Activated CD4-positive, alpha-beta T cell treated with anti-CD3 and anti-CD28 coated beads for 48 hours (primary cell): ENCODE measurements around the gene SHISA8.

Source experiments
- DNase-seq: peaks from one replicate; pipeline ENCODE4 v3.0.0-alpha.2; 2020

The SHISA8 gene

GRCh38 chr22:41933411-41934177, 18.7 kb upstream of the SHISA8 start:
- no peak for DNase-seq

DNA sequence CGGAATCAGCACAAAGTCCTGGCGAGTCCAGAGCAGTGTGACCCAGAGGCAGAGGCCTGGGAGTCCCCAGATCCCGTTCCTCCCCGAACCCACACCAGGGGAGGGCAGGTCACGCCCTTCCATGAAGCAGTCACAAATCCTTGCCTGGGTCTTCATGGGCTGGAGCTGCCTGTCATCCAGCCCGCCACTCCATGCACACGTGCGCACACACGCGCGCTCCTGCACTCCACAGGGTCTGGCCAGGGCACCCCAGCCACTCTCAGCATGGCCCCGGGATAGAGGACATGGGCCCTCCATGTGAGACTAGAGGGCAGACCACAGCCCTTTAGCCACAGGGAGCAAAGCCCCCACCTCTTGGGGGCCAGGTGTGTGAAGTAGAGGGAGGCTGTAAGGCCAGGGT, 17.5 kb upstream of the SHISA8 start:
- DNase-seq: no peak

GRCh38 chr22:41931701-41932269, 16.9 kb upstream of the SHISA8 start:
- DNase-seq: no peak

- no peak for DNase-seq
Measured at GRCh38 chr22:41929418-41929810, 14.5 kb upstream of the SHISA8 start.

DNA sequence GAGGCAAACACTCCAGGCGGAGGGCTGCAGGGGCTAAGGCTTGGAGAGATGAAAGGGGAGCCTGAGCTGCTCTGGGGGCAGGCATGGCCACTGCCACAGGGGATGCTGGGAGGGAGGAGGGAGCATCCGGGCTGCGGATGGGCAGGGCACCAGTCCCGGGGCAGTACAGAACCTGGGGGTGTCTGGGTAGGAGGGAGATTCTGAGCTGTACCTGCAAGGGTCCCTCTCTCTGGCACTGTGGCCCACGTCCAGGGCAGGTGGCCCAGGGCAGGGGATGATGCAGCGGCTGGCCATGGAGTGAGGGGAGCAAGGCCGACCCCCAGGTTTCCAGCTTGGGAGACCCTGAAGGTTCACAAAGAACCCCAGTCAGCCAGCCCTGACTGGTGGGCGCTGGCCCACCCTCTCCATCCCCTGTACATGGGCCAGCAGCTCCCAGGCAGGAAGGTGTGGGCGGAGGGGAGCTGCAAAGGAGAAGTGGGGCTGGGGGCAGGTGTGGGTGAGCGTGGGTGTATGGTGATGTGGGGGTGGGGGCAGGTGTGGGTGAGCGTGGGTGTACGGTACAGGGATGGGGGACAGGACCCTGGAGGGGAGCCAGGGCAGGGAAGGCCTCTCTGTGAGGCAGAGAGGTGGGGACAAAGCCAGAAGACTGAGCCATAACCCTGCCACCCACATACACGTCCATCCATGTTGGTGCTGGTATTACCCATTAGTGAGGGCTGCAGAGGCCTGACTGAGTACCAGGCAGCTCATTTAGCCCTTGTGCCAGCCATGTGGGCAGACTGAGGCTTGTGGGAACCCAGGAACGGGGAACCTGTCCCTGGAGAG, 13.9 kb upstream of the SHISA8 start:
- no peak for DNase-seq

DNA sequence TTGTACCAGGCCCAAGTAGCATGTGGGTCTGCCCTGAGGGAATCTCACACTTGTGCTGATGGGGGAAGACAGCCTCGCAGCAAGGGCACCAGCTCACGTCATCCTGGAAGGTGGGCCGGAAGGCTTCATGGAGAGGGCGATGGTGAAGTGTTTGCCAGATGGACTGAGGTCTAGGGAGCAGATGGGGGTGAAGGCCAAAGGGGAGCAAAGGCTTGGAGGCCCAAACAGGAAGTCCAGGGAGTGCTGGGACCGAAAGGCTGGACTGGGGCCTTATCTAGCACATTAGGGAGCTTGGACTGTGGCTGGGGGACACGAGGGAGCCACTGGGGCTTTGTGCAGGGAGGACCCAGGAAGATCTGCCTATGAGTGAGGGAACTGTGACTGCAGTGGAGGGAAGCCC, 12.9 kb upstream of the SHISA8 start:
- DNase-seq: no peak

DNA sequence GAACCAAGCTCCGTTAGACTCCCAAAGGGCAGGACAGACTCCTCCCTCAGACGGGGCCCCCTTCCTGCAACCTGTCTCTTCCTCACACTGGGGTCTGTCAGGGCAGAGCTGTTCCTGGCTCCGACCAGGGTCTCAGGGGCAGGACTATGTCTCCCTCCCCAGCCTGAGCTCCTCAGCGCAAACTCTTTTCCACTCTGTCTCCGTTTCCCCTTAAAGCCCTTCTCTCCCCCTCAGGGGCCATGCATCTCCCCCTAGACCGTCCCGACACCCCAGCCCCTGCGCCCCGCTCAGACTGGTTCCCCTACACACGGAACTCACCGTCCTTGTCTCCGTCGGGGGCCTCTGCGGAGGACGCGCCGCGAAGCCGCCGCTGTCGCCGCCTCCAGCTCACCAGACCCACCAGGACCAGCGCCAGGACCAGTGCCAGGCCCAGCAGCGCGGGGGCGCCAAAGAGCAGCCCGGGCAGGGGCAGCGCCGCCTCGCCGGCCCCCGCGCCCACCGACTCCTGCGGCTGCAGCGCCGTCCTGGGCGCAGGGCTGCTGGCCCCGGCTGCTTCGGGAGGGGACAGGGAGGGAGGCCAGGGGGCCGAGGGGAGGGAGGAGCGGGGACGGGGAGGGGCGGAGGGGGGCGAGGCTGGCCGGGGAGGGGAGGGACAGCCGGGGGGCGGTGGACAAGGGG, 11.0 kb upstream of the SHISA8 start:
- DNase-seq: peak; percentile 85

DNA sequence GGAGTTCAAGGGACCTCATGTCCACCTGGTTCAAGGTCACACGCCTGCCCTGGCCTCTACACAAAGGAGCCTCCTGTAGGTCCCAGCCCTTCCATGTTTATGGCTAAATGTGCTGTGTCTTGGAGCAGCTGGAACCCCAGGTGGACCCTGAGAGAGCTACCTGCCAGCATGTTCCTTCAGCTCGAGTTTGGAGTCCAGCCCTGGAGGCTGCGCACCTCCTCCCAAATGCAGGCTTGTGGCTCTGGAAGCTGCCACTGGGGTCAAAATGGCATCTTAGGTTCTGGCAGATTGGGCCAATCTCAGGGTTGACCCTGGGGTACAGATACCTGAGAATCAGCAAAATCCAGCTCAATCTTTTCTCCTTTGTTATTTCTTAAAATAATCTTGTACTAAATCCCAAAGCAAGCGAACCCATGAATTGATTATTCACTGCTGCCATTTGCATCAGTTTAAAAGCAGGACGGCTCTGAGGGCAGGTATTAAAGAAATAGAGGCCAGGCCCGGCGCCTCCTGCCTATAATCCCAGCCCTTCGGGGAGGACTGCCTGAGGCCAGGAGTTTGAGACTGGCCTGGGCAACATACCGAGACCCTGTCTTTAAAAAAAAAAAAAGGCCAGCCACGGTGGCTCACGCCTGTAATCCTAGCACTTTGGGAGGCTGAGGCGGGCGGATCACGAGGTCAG, 8.9 kb upstream of the SHISA8 start:
- no peak for DNase-seq

DNA sequence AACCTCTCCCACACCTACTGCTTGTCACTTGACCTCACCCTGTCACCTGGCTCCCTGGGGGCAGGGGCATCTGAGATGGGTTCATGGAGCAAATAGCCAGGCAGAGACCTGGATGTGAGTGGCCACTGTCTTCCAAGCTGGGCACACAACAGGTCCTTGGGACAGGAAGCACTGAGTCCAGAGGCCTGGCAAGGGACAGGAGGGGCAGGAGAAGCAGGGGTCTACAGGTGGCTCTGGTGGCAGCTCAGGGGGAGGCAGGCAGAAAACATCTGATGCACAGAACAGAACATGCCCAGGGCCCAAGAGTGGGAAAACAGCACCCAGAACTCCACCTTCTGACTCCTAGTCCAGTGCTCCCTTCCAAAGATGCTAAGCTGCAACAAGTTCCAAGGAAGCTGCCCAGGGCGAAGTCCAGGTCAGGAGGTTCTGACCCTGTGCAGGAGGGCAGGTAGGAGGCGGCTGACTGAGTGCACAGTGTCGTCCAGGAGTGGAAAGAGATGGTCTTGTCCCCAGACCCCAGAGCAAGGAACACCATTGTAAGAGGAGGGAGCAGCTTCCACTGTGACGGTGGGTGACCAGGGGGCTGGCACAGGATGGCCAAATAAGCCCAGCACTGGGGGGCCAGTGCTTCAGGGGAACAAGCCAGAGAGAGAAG, 8.2 kb upstream of the SHISA8 start:
- DNase-seq: no peak

GRCh38 chr22:41922328-41922727, 7.5 kb upstream of the SHISA8 start:
- DNase-seq: no peak

DNA sequence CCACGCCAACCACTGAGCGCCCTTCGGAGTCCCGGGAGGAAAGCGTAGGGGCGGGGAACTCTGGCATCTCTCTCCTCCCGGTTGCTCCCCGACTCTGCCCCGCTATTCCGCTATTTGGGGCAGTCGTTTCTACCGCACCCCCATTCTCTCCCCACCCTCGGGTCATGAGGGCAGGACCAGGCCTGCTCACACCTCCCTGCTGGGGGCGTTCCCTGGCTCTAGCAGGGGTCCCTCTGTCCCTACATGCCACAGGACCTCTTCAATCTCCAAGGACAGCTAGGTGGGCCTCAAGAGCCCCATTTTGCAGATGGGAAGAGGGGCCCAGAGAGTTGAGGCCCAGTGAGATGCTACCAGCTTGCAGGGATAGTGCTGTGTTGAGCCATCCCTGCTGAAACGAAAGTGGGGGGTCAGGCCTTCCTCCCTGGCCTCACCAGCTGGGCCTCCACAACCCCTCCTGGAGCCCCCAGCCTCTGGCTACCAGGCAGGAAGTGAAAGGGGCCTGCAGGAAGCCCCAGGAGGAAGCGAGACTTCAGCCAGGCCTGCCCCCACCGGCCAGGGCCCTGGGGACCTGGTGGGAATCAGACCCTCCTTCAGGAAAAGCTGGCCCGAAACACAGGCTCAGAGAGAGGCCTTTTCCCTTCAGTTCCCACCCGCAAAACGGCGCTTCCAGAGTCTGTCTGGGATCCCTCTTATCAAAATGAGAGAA, 5.5 kb upstream of the SHISA8 start:
- DNase-seq: no peak

GRCh38 chr22:41919357-41920224, 4.7 kb upstream of the SHISA8 start:
- DNase-seq: peak; percentile 61

- DNase-seq: no peak
Measured at GRCh38 chr22:41917903-41918791, 3.3 kb upstream of the SHISA8 start.

- DNase-seq: no peak
Measured at GRCh38 chr22:41917375-41917902, 2.6 kb upstream of the SHISA8 start.

- DNase-seq: no peak
Measured at GRCh38 chr22:41916745-41917358, 2.0 kb upstream of the SHISA8 start.

GRCh38 chr22:41915786-41916493, 1.1 kb upstream of the SHISA8 start:
- no peak for DNase-seq

- DNase-seq: no peak
Measured at GRCh38 chr22:41914611-41915034, 251 bp downstream of the SHISA8 start.
